Panc1 (cell line): ENCODE data around the gene ADD2. TPM values are rescaled to one million over a fixed set of nuclear protein-coding genes. Genes with fewer than 3 reads are reported as not detected.

Experiments
- ATAC-seq: fragments of 200-7000 bp; cut with Tn5 transposase; 2 replicates; pipeline ENCODE4 v1.9.1; 2020; ENCODE audit warnings: mild to moderate bottlenecking, moderate library complexity
- BruUV-seq: library from RNA; stranded (reverse); fragments of 400-500 nt; replicated peaks from 2 replicates; lab custom pipeline; 2021; lab: Mats Ljungman, UMichigan
- CTCF ChIA-PET: fragments of 300-600 bp; sonication (Branson Sonifier 250); formaldehyde crosslinking; loops from one replicate; lab custom pipeline; 2022; ENCODE audit warnings: antibody characterized with exemption; lab: Charles Lee
- POLR2A ChIA-PET: fragments of 300-600 bp; sonication (Branson Sonifier 250); formaldehyde crosslinking; loops from one replicate; lab custom pipeline; 2022; ENCODE audit warnings: antibody characterized with exemption; lab: Charles Lee
- DNase-seq: peaks from one replicate; pipeline ENCODE4 v3.0.0-alpha.2; 2010; ENCODE audit warnings: low read depth, low spot score
- H3K27ac ChIP-seq: 2 replicates; pipeline ENCODE4 v1.5.1; 2011; ENCODE audit warnings: mild to moderate bottlenecking, low read length, inconsistent platforms
- H3K27me3 ChIP-seq: fragments of 200-500 bp; sonication (Bioruptor generic); 2 replicates; pipeline ENCODE4 v1.6.0; 2014; ENCODE audit warnings: low read length, inconsistent platforms; ENCODE audit not compliant: control insufficient read depth, insufficient read depth
- H3K36me3 ChIP-seq: fragments of 200-500 bp; sonication (Bioruptor generic); 2 replicates; pipeline ENCODE4 v1.5.1; 2014; ENCODE audit warnings: inconsistent platforms, mild to moderate bottlenecking, low read length, moderate library complexity; ENCODE audit not compliant: control insufficient read depth, insufficient read depth
- H3K4me1 ChIP-seq: 2 replicates; pipeline ENCODE4 v1.5.1; 2011; ENCODE audit warnings: inconsistent platforms, mild to moderate bottlenecking, low read length, moderate library complexity; ENCODE audit not compliant: control insufficient read depth, insufficient read depth
- H3K4me3 ChIP-seq, 2 experiments: 2 replicates each; pipeline ENCODE4 v1.5.1; 2011 to 2012; ENCODE audit warnings: low read depth in 2 of 2, low read length in 2 of 2, mild to moderate bottlenecking in 2 of 2, inconsistent platforms in 1 of 2, moderate library complexity in 1 of 2
- H3K9me3 ChIP-seq: fragments of 200-500 bp; sonication (Bioruptor generic); 2 replicates; pipeline ENCODE4 v1.5.1; 2014; ENCODE audit warnings: low read depth, mild to moderate bottlenecking, inconsistent platforms, low read length, moderate library complexity; ENCODE audit not compliant: control insufficient read depth, insufficient read depth
- POLR2AphosphoS5 ChIP-seq: IDR thresholded peaks from 2 replicates; pipeline ENCODE4 v1.6.1; 2012; ENCODE audit warnings: mild to moderate bottlenecking, low read depth, low read length, moderate library complexity
- in situ Hi-C: cut with HindIII; loops from 2 replicates; pipeline ENCODE4 v1.10.0; 2016; ENCODE audit warnings: low sequenced_read_pairs, low pct_unique_long_range_greater_than_20kb
- intact Hi-C: fragments of 100-400 bp; cut with micrococcal nuclease; formaldehyde crosslinking; loops from one replicate; pipeline ENCODE4 v1.10.0; 2022; ENCODE audit not compliant: unreplicated experiment
- total RNA-seq: library from RNA; stranded (reverse); gene quantifications from one replicate; pipeline ENCODE4 v1.2.1, GENCODE V29; 2021; ENCODE audit not compliant: unreplicated experiment
- TF ChIP-seq, protein P1 (sequence below): fragments of 450-650 bp; IDR thresholded peaks from 2 replicates; pipeline ENCODE4 v1.5.1; 2017; ENCODE audit warnings: mild to moderate bottlenecking
- TF ChIP-seq, protein P2 (sequence below), 2 experiments: IDR thresholded peaks; 2 replicates each; pipeline ENCODE4 v1.6.1; 2011 to 2012; ENCODE audit warnings: low read depth in 2 of 2, control low read depth in 1 of 2, low read length in 1 of 2, mild to moderate bottlenecking in 1 of 2, moderate library complexity in 1 of 2; ENCODE audit not compliant: insufficient read depth in 1 of 2

The ADD2 gene
- total RNA-seq, 1 experiment from 2014 or later = 0.26 TPM

DNA sequence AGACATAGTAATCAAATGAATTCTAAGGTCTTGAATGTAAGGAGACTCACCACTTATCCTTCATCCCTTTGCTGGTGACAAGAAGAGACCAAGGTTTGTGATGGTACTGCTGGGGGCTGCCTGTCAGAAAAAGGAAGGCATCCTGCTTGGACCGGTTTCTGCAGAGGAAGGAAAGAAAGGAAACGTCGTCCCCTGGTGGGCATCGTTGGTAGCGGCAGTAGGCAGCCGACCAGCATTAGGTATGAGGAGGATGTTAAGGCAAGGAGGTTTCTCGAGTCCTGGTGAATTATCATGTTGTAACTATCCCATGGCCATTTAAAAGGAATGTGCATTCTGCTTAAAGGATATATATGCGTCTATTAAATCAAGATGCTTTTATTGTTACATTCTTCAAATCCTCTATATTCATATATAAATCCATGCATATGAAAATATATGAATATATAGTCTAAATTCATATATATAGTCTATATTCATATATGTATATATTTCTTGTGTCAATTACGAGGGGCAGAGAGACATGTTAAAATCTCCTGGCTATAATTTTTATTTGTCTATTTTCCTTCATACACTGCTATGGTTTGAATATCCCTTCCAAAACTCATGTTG lies 120.0 kb downstream of the ADD2 start:
- CTCF ChIA-PET = interaction anchor here (0.7 to 1.6 kb wide), 2 partner anchors 221 to 344 kb away, joined by 4 to 14 read pairs; no protein-coding TSS in a partner anchor
- in situ Hi-C loops = no loop called here

DNA sequence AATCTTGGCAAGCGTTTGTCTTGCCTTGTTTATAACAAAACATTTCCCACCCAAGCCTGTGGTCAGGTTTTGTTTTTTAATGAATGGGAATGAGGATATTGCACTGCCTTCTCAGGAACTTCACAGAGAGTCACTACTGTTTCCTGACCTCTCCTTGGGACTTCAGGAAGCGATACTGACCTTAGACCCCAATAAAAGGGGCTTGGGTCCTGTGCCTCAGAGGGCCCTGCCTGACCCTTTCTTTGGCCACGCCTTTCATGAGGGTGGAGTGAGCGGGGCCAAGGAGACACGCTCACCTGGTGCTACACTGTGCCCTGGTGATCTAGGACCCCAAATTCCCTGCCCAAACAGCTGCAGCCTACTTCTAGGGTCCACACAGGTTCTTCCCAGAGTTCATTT lies 121.6 kb downstream of the ADD2 start:
- TF ChIP-seq POLR2AphosphoS5 = no peak
- ChIA-PET POLR2A (no interaction called here), CTCF (interaction anchor here (1.6 kb wide), 1 partner anchor 342 kb away, joined by 14 read pairs; no protein-coding TSS in a partner anchor)
- H3K36me3 ChIP-seq = no peaks in the 10 kb centered on the region
- DNase-seq = no peak
- H3K27ac ChIP-seq = no peak overlapping the region
- in situ Hi-C loops = no loop called here
- intact Hi-C loops = loop anchor here (10.0 kb wide), 1 partner anchor 302 kb away; no protein-coding TSS in a partner anchor
- ATAC-seq = no peak
- H3K27me3 ChIP-seq = peaks cover under 1% of the 10 kb centered on the region; the same call in 1 of the 2 replicates
- H3K4me1 ChIP-seq = no peaks in the 10 kb centered on the region
- H3K4me3 ChIP-seq = no peak overlapping the region
- no TSS peak for BruUV-seq
- no peaks in the 10 kb centered on the region for H3K9me3 ChIP-seq

More for the DNA sequence above, 120.0 kb downstream of the ADD2 start:
- H3K36me3 ChIP-seq = no peaks in the 10 kb centered on the region
- no TSS peak for BruUV-seq
- no peaks in the 10 kb centered on the region for H3K9me3 ChIP-seq
- H3K27ac ChIP-seq = no peak overlapping the region
- POLR2A ChIA-PET = no interaction called here
- ATAC-seq = peak; percentile 82
- intact Hi-C loops = loop anchor here (1.0 to 10.0 kb wide), 2 partner anchors 303 to 344 kb away; no protein-coding TSS in a partner anchor
- H3K4me3 ChIP-seq = no peak overlapping the region
- H3K4me1 ChIP-seq = no peaks in the 10 kb centered on the region
- DNase-seq = peak; percentile 72
- peaks cover 7% of the 10 kb centered on the region for H3K27me3 ChIP-seq
- TF ChIP-seq POLR2AphosphoS5 = no peak
- TF ChIP-seq, protein P1, sequence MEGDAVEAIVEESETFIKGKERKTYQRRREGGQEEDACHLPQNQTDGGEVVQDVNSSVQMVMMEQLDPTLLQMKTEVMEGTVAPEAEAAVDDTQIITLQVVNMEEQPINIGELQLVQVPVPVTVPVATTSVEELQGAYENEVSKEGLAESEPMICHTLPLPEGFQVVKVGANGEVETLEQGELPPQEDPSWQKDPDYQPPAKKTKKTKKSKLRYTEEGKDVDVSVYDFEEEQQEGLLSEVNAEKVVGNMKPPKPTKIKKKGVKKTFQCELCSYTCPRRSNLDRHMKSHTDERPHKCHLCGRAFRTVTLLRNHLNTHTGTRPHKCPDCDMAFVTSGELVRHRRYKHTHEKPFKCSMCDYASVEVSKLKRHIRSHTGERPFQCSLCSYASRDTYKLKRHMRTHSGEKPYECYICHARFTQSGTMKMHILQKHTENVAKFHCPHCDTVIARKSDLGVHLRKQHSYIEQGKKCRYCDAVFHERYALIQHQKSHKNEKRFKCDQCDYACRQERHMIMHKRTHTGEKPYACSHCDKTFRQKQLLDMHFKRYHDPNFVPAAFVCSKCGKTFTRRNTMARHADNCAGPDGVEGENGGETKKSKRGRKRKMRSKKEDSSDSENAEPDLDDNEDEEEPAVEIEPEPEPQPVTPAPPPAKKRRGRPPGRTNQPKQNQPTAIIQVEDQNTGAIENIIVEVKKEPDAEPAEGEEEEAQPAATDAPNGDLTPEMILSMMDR = peak; percentile 99

DNA sequence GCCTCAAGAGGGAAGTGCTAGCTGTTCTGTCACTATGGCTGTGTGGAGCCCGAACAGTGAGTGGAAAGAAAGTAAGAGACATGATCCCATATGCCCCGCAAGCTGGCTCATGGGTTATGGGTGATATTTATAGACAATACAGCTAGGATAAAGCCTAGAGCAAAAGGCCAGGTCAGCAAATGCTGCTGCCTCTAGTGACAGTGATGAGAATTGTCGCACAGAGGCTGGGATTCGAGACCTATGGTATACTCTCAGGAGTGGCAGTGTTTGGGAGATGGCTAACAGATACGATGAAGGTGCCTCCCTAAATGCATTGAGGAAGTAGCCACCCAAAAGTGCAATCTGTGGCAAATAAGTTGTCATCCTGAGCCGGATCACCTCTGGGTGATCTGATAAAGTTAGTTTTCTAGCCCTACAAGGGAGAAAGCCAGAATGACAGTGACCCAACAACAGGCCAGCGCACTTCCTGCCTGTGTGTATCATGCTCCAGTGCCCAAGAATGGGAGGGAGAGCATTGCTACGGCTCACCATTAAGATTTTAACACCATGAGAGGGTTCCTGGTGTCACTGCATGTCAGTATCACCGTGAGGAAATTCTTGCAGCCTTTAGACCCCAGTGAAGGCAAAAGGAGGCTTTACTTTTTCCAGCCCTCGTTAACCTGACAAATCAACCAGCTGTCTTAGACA lies 122.1 kb downstream of the ADD2 start:
- Histone ChIP-seq H3K36me3 (no peaks in the 10 kb centered on the region), H3K4me1 (no peaks in the 10 kb centered on the region), H3K27ac (no peak overlapping the region), H3K9me3 (no peaks in the 10 kb centered on the region), H3K27me3 (no peaks in the 10 kb centered on the region; the same call in 1 of the 2 replicates), H3K4me3 (no peak overlapping the region)
- ATAC-seq (peak; percentile 70), DNase-seq (no peak)
- intact Hi-C loops = loop anchor here (10.0 kb wide), 1 partner anchor 301 kb away; no protein-coding TSS in a partner anchor
- POLR2A ChIA-PET = no interaction called here
- CTCF ChIA-PET = interaction anchor here (0.6 to 1.0 kb wide), 3 partner anchors 188 to 331 kb away, joined by 4 to 7 read pairs (median 4); no protein-coding TSS in a partner anchor
- in situ Hi-C loops = no loop called here
- no TSS peak for BruUV-seq
- TF ChIP-seq, protein P2, sequence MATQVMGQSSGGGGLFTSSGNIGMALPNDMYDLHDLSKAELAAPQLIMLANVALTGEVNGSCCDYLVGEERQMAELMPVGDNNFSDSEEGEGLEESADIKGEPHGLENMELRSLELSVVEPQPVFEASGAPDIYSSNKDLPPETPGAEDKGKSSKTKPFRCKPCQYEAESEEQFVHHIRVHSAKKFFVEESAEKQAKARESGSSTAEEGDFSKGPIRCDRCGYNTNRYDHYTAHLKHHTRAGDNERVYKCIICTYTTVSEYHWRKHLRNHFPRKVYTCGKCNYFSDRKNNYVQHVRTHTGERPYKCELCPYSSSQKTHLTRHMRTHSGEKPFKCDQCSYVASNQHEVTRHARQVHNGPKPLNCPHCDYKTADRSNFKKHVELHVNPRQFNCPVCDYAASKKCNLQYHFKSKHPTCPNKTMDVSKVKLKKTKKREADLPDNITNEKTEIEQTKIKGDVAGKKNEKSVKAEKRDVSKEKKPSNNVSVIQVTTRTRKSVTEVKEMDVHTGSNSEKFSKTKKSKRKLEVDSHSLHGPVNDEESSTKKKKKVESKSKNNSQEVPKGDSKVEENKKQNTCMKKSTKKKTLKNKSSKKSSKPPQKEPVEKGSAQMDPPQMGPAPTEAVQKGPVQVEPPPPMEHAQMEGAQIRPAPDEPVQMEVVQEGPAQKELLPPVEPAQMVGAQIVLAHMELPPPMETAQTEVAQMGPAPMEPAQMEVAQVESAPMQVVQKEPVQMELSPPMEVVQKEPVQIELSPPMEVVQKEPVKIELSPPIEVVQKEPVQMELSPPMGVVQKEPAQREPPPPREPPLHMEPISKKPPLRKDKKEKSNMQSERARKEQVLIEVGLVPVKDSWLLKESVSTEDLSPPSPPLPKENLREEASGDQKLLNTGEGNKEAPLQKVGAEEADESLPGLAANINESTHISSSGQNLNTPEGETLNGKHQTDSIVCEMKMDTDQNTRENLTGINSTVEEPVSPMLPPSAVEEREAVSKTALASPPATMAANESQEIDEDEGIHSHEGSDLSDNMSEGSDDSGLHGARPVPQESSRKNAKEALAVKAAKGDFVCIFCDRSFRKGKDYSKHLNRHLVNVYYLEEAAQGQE (IDR thresholded peaks at IDR 0.05; ENCODE audit: insufficient read depth in 1 of 2, low read depth in 2 of 2, low read length in 1 of 2) = no peak
- TF ChIP-seq, protein P1 = peak; percentile 49
